HUES48 (cell line): Measurements from ENCODE around the gene KANK2.

ENCODE experiments used
- H3K27ac ChIP-seq: one replicate; pipeline ENCODE4 v1.7.0; 2013; ENCODE audit warnings: low read depth, low read length, inconsistent platforms
- H3K27me3 ChIP-seq: 2 replicates; pipeline ENCODE4 v1.6.1; 2013; ENCODE audit warnings: mild to moderate bottlenecking, low read length; ENCODE audit not compliant: control insufficient read depth, insufficient read depth
- H3K36me3 ChIP-seq: 2 replicates; pipeline ENCODE4 v1.6.1; 2013; ENCODE audit warnings: low read length; ENCODE audit not compliant: control insufficient read depth, insufficient read depth
- H3K4me1 ChIP-seq: 2 replicates; pipeline ENCODE4 v1.6.1; 2013; ENCODE audit warnings: mild to moderate bottlenecking, low read length; ENCODE audit not compliant: control insufficient read depth, insufficient read depth
- H3K4me3 ChIP-seq: 2 replicates; pipeline ENCODE4 v1.5.1; 2013; ENCODE audit warnings: mild to moderate bottlenecking, low read depth, low read length
- H3K9ac ChIP-seq: 2 replicates; pipeline ENCODE4 v1.6.1; 2013; ENCODE audit warnings: mild to moderate bottlenecking, low read depth, low read length, moderate library complexity
- H3K9me3 ChIP-seq: 2 replicates; pipeline ENCODE4 v1.6.1; 2013; ENCODE audit warnings: low read length; ENCODE audit not compliant: control insufficient read depth, insufficient read depth

KANK2 gene

GRCh38 chr19:11197291-11198174 lies at the start of gene KANK2:
Gene KANK2 (minus strand): TSS chr19:11197545. CDS start chr19:11194511, 3,034 bp downstream.
- Histone ChIP-seq H3K27me3 (no peaks in the 10 kb centered on the region), H3K9me3 (no peaks in the 10 kb centered on the region), H3K4me3 (peak within 1 kb of the TSS; percentile 98), H3K36me3 (peaks cover 43% of the 10 kb centered on the region), H3K4me1 (peaks cover 4% of the 10 kb centered on the region; the same call in 1 of the 2 replicates), H3K27ac (peak within 1 kb of the TSS; percentile 59), H3K9ac (peak within 1 kb of the TSS; percentile 68)

- Histone ChIP-seq H3K27ac (no peak overlapping the region), H3K4me1 (no peaks in the 10 kb centered on the region), H3K9ac (no peak overlapping the region), H3K27me3 (no peaks in the 10 kb centered on the region), H3K4me3 (no peak overlapping the region), H3K9me3 (no peaks in the 10 kb centered on the region), H3K36me3 (peaks cover 45% of the 10 kb centered on the region)
Measured at GRCh38 chr19:11246941-11247340, 49.6 kb upstream of the KANK2 start.

- Histone ChIP-seq H3K4me1 (no peaks in the 10 kb centered on the region), H3K9ac (no peak overlapping the region), H3K4me3 (no peak overlapping the region), H3K27me3 (no peaks in the 10 kb centered on the region), H3K9me3 (no peaks in the 10 kb centered on the region), H3K27ac (no peak overlapping the region), H3K36me3 (peaks cover 42% of the 10 kb centered on the region)
Measured at GRCh38 chr19:11244846-11245589, 47.7 kb upstream of the KANK2 start.

GRCh38 chr19:11243798-11244169 lies 46.4 kb upstream of the KANK2 start:
- Histone ChIP-seq H3K9me3 (no peaks in the 10 kb centered on the region), H3K36me3 (peaks cover 47% of the 10 kb centered on the region), H3K4me1 (no peaks in the 10 kb centered on the region), H3K27me3 (no peaks in the 10 kb centered on the region), H3K9ac (no peak overlapping the region), H3K4me3 (peak overlapping the region; percentile 7; the same call in 1 of the 2 replicates), H3K27ac (no peak overlapping the region)

GRCh38 chr19:11242864-11243797 lies 45.8 kb upstream of the KANK2 start:
- no peak overlapping the region for H3K27ac ChIP-seq
- no peaks in the 10 kb centered on the region for H3K9me3 ChIP-seq
- peak overlapping the region; percentile 7; the same call in 1 of the 2 replicates for H3K4me3 ChIP-seq
- H3K36me3 ChIP-seq = peaks cover 41% of the 10 kb centered on the region
- no peak overlapping the region for H3K9ac ChIP-seq
- H3K4me1 ChIP-seq = no peaks in the 10 kb centered on the region
- no peaks in the 10 kb centered on the region for H3K27me3 ChIP-seq

- Histone ChIP-seq H3K9me3 (no peaks in the 10 kb centered on the region), H3K27me3 (no peaks in the 10 kb centered on the region), H3K36me3 (peaks cover 30% of the 10 kb centered on the region), H3K4me3 (no peak overlapping the region), H3K9ac (no peak overlapping the region), H3K4me1 (no peaks in the 10 kb centered on the region), H3K27ac (no peak overlapping the region)
Measured at GRCh38 chr19:11242025-11242424, 44.7 kb upstream of the KANK2 start.

- Histone ChIP-seq H3K9ac (no peak overlapping the region), H3K36me3 (peaks cover 41% of the 10 kb centered on the region), H3K27ac (no peak overlapping the region), H3K4me1 (no peaks in the 10 kb centered on the region), H3K4me3 (no peak overlapping the region), H3K27me3 (no peaks in the 10 kb centered on the region), H3K9me3 (no peaks in the 10 kb centered on the region)
Measured at GRCh38 chr19:11240008-11240444, 42.7 kb upstream of the KANK2 start.

GRCh38 chr19:11239377-11240000 lies 42.1 kb upstream of the KANK2 start, which contains the start of gene ANGPTL8:
Gene ANGPTL8 (plus strand): TSS chr19:11239619. CDS start chr19:11239638, 19 bp downstream.
- H3K27ac ChIP-seq = no peak within 1 kb of the TSS
- H3K27me3 ChIP-seq = no peaks in the 10 kb centered on the region
- peaks cover 44% of the 10 kb centered on the region for H3K36me3 ChIP-seq
- no peak within 1 kb of the TSS for H3K4me3 ChIP-seq
- H3K4me1 ChIP-seq = no peaks in the 10 kb centered on the region
- no peaks in the 10 kb centered on the region for H3K9me3 ChIP-seq
- no peak within 1 kb of the TSS for H3K9ac ChIP-seq

- no peak overlapping the region for H3K4me3 ChIP-seq
- H3K4me1 ChIP-seq = no peaks in the 10 kb centered on the region
- no peak overlapping the region for H3K27ac ChIP-seq
- no peaks in the 10 kb centered on the region for H3K27me3 ChIP-seq
- H3K9ac ChIP-seq = no peak overlapping the region
- H3K36me3 ChIP-seq = peaks cover 45% of the 10 kb centered on the region
- no peaks in the 10 kb centered on the region for H3K9me3 ChIP-seq
Measured at GRCh38 chr19:11238781-11239376, 41.5 kb upstream of the KANK2 start.

GRCh38 chr19:11238041-11238440 lies 40.7 kb upstream of the KANK2 start:
- H3K4me3 ChIP-seq = no peak overlapping the region
- H3K36me3 ChIP-seq = peaks cover 51% of the 10 kb centered on the region
- no peaks in the 10 kb centered on the region for H3K27me3 ChIP-seq
- no peak overlapping the region for H3K27ac ChIP-seq
- no peaks in the 10 kb centered on the region for H3K9me3 ChIP-seq
- H3K4me1 ChIP-seq = no peaks in the 10 kb centered on the region
- no peak overlapping the region for H3K9ac ChIP-seq
